Embryonic facial prominence (tissue), 1 donor: Measurements from ENCODE around the gene DAP.
A peak's percentile ranks its signal among the peaks of the same experiment; 100 is the strongest.
"Not testable (repeated sequence)": the region's sequence is repeated elsewhere in the genome, so short reads cannot be mapped to it uniquely, and the experiment has no call there.

Experiments
- DNase-seq: peaks from one replicate; pipeline ENCODE4 v3.0.0-alpha.2; 2016; ENCODE audit errors: extremely low spot score

DAP gene, protein sequence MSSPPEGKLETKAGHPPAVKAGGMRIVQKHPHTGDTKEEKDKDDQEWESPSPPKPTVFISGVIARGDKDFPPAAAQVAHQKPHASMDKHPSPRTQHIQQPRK

DNA sequence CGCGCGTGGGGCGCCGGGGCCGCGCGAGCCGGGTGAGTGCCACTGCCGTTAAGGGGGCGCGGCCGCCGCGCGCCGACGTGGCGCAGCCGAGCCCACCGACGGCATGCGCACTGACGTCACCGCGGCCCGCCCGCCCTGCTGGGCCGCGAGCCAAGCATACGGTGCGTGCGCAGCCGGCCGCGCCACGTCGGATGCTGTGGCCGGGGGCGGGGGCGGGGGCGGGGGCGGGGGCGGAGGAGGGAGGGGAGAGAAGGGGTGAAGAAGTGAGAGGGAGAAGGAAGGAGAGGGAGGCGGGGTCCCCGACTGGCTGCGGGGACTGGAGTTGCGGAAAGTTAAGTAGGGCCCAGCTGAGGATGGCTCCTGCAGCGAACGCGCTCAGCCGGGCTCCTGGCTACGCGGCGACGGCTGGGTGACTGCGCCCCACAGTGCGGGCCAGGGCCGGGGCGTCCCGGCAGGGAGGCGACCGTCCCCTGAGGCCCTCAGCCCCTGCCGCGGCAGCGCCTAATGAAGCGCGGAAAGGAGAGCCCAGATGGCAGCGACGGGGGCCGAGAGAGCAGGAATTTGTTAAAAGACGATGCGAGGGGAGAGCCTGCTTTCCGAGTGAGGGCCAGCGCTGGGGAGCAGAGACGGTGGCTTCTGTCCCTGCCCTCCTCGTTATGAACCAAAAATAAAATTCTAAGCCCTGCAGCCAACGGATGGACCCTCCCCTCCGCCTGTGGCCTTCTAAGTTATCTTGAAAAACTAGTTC, at the start of gene DAP:
Gene DAP, minus strand, starts transcription at position 50 of the 748 bp plus-strand sequence. CDS start 166 bp downstream, outside the sequence.
- peak; percentile 81 for DNase-seq

DNA sequence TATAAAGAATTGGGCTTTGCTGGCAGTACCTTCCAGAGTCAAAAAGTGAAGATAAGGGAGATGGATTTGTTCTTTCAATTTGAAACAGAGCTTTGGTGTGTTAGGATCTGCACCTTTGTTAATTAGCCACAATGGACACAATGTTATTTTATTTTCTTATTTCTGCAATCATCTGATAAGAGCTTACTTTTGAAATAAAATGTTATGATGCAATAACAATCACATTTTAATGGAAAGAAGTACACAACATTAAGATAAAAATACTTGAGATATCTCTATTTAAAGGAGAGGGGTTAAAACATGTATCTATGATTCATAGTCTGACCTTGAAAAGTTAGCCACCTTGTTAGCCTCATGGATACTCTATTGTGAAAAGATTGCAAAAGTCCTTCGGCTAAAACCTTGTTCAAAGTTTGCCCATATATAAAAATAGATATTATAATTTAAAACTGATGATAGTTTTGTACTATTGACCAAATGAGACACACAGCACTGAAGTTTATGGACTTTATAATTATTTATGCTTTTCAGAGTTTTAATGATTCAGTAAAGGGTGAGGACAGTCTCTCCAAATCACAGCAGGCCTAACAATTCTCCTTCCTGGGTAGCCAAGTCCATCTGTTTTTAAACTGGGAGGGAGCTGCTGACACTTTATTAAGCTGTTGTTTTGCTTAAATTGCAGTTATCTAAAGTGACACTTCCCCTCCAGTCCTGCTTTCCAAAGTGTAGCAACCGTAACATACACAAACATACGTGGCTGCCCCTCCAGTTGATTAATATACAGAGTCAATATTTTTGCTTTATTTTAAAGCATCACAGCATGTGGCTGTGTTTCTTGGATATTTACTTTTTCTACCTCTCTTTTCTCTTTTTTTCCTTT, 47.6 kb upstream of the DAP start:
- DNase-seq: no peak

DNA sequence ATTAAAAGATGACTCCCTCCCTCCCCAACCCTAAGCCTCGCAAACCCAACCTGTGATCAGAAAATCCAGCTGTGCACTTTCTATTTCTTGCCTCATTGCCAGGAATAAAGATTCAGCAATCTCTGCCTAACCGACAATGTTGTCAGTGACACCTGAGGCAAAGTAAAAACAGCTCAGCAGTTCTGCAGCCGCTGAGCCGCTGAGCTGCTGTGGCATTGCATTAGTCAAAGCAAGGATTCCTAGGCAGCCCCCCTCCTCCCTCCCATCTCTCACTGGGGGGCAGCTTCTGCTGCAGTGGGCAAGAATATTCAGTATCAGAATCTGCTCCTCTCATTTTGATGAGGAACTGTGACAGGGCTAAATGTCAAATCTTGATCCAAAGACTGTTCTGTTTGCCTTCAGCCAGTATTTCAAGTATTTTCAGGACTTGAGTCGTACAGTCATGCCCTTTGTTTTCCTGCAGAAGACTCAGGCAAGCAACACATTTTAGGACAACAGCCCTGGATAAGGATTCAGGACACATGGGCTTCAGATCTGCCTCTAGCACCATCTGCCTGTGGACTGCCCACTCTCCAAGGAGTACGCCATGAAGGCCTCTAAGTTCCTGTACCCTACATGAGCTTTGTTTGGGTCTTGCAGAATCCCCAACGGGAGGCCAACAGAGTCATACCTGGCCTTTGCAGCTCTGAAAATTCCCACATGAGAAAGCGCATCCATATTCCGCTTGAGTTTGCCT, 41.1 kb upstream of the DAP start:
- no peak for DNase-seq

DNA sequence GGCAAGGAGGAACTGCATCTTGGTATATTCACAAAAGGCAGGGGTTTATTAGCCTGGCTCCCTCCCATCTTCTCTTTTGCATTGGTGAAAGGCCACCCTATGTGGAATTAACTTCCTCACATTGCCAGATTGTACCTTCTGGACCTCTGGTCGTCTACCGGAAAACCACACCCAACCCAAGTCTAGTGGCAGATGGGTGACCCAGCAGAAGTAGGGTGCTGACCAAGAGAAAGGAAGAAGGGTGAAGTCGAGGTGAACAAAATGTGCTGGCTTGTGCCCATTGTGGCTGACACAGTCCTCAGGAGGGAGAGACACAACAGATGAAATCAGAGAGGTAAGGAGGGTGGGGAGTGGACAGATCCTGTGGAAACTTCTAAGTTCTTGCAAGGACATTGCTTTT, 39.8 kb upstream of the DAP start:
- no peak for DNase-seq

DNA sequence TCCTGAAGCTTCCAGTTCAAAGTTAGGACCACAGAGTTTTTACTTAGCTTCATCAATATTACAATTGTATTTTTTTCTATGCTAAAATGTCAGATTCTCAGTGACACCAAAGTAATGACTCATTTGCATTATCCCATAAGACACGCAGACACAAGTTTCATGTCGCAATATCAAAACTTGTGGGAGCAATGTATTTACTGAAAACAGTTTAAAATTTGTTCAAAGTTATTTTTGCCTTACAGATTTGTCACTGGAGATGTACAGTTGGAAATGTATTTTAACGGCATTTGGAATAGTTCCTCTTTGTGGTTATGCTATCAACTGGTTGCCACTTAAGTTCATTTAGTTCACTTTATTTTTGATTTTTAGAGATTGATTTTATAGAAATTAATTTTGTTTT, 36.2 kb upstream of the DAP start:
- no peak for DNase-seq

DNA sequence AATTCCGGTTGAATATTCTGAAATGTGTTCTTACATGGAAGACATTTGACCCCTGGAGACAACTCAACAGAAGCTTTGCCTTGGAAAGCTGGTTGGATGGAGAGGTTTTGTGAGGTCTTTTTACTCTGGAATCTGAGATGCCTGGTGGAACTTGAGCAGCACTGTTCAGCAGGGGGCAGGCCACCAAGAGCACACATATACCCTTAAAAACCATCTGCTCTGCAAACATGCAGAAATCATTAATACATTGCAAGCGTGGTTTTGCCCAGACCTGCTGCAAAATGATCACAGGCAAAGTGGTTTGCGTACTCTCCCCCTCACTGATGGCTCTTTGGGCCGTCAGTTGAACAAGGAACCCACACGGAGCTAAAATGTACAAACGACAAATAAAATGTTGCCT, 32.8 kb upstream of the DAP start:
- DNase-seq: no peak

DNA sequence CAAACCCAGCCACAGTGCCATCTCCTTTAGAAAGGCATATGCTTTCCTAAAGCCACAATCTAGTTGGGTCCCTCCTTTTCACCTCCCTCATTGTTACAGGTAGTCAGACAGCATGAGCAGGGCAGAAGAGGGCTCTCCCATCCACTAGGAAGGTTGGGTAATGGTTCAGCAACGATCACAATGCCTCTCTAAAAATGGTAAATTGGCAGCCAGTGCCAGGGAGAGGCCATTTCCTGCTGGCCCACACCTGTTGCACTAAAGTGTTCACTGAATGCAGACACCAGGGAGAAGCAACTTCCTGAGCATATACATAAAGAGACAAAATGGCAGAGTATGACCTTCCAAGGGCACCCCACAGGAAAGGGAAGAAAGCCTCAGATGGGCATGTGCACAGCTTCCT, 31.3 kb upstream of the DAP start:
- DNase-seq: no peak

DNA sequence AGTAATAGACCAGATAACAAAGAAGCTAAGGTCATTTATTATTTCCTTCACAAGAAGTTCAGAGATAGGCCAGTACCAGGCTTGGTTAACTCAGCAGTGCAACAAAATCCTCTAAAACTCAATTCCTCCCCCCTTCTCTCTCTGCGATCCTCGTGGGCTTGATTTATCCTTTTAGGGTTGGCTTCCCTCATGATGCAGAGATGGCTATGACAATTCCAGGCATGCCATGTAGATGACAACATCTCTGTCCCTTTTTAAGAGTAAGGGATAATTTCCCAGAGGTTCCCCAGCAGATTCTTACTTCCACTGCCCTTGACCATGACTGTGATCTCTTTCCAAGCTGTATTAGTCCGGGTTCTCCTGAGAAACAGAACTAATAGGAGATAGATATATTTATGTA, 28.7 kb upstream of the DAP start:
- no peak for DNase-seq

DNA sequence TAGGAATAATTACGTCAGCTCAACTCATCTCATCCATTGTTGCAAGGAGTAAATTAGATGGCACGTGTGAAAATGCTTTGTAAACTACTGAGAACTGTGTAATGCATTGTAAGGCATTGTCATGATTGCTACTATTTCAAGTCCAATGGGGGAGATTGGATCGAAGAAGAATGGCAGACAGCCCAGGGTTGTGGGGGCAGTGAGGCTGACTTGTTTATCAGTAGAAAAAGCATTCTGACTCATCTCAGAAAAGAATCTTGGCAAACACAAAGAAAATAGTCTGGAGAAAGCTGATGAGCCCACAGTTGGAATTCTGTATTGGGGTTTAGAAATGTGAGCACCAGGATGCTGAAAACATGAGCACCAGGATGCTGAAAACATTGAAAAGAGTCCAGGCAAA, 28.0 kb upstream of the DAP start:
- DNase-seq: no peak

DNA sequence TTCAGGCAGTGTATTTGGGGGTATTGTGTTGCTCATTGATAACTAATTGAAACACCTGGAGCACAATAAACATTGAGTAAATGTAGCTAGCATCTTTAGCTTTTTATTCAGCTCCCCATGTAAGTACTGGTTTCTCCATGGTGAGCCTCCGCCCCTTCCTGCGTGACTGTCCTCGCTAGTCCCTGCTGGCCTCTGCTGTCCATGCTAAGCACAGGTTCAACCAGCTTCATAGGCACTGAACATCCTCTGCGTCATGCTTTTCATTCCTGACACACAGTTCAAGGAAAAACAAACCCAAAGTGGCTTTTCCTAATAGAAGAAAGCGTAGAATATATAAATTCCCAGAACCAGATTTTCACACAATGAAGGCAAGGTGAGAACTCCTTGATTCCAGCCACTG, 27.3 kb upstream of the DAP start:
- no peak for DNase-seq

DNA sequence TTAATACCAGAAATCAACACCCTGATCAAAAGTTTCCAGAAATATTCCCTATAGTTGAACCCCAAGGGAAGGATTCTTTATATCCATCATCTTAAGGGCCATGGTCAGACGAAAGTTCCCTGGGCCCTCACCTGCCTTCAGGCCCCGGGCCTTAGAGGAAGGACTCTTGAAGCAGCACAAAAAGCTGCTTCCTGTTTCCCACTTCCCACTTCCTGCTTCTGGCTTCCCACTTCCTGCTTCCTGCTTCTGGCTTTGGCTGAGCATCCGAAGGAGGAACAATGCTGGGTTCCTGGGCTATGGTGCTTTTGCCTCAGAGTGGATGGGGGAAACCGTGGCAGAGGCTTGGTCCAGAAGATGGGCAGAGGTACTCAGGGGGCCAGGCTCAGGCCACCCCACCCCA, 25.8 kb upstream of the DAP start:
- no peak for DNase-seq

DNA sequence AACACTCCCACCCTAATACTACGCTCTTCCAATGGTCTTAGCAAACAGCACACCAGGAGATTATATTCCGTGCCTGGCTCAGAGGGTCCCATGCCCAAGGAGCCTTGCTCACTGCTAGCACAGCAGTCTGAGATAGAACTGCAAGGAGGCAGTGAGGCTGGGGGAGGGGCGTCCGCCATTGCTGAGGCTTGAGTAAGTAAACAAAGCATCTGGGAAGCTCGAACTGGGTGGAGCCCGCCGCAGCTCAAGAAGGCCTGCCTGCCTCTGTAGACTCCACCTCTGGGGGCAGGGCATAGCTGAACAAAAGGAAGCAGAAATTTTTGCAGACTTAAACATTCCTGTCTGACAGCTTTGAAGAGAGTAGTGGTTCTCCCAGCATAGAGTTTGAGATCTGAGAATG, 19.2 kb upstream of the DAP start:
- DNase-seq: not testable (repeated sequence)

DNA sequence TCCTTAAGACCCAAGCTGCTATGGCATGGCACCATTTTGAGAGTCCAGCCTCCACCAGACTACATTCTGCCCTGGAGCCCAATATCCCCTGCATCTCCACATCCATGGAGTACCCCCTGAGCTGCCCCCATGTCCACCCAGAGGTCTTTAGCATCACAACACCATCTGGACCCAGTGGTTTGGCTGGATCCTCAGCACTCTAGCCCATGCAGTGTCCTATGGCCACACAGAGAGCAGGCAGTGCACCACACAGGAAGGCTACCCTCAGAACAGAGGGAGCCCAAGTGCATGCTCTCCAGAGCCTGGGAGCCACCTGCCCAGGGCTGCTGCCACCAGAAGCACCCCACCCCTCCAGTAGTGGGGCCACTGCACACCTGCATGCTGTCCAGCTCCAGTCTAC, 18.6 kb upstream of the DAP start:
- no peak for DNase-seq

DNA sequence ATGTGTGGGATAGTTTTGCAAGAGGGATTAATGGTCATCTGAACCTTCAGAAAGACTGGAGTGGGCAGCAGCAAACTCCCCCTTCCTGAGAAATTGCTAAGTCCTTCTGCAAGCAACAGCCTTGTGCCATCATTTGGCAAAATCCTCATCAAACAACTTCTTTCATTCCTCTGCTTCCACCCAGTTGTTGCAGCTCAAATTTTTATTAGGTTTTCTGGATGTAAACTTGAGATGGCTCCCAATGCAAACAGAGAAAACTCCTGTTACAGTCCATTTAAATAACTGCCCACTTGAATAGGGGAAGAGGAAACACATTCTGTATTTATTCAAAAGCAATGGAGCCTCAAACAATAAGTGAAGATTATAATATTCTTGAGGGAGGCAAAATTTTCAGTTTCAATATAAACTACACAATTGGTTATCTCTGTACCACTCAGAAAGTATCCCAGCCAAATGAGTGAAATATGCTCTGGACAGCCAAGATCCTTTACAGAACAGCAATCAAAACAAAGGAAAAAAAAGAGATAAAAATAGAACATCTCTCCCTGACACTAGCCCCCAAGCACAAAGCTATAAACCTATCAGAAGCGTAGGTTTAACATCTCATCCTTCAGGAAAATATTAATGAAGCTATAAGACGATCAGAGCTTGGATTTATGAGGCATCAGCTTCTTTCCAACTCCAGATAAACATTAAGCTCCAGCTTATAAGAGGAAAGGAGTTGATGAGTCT, 17.3 kb upstream of the DAP start:
- DNase-seq: no peak

DNA sequence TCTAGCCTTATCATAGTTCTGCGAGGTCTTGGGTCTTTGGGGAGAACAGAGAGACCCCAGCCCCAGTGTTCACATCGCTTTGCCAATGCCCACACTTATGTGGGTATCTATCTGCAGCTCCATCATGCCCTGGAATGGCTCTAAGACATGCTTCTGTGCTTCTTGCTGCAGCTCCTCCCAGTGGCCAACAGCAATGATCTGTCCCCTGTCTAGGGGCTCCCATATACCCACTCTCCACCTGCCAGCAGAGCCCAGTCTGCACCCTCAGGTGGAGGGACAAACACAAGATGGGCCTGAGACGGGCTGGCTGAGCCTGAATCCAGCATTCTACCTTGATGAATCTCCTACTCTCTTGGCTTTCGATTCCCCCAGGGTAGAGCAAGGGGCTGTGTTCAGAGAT, 14.6 kb upstream of the DAP start:
- no peak for DNase-seq

DNA sequence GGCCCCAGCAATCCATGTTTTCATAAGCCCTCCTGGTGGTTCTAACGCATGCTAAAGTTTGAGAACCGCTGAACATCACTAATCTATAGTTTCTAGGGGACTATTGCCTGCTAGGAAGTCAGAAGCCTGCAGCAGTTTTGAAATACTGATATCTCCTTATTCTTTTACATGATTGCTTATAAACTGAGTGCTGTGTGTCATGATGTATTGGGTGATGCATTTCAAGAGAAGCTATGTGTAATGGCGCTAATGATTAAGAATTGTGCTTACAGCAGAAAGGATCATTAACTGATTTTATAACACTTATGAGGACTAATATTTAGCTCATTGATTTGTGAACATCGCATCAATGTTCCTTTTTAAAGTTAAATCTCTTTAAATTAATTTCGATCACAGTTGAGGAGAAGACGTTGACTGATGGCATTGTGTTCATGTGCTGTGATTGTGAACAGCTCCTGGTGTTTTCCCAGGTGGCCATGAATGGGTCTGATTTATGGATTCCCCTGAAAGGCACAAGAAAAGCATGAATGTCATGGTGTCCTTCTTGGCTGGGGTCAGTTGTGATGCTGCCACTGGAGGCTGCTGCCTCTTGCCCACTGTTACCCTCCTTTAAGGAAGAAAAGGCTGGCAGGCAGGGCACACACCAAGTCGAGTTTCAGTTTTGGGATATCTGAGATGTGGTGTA, 12.0 kb upstream of the DAP start:
- no peak for DNase-seq

DNA sequence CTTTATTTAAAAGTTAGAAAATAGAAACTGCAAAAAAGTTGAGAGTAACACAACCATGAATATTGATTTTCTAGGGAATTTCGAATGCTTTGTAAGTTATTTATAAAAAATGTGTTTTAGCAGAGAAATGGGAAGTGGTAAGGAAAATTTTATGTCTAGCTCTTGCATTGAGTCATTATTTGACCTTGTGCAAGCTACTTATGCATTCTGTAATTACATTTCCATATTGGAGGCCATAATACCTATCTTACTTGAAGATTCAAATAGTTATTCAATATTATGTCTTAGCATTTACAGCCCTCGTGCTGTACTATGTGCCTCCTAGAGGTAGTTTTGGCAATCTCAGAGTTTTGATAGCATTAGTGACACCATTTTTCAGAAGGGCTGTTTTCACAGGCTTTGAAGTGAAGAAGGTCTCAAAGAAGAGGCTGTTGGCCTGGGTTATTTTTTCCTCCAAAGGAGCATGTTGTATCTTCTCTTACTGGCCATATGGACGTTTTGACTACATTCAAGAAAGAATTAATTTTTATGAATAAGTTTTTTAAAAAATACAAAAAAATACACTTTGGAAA, 7.4 kb upstream of the DAP start:
- no peak for DNase-seq

DNA sequence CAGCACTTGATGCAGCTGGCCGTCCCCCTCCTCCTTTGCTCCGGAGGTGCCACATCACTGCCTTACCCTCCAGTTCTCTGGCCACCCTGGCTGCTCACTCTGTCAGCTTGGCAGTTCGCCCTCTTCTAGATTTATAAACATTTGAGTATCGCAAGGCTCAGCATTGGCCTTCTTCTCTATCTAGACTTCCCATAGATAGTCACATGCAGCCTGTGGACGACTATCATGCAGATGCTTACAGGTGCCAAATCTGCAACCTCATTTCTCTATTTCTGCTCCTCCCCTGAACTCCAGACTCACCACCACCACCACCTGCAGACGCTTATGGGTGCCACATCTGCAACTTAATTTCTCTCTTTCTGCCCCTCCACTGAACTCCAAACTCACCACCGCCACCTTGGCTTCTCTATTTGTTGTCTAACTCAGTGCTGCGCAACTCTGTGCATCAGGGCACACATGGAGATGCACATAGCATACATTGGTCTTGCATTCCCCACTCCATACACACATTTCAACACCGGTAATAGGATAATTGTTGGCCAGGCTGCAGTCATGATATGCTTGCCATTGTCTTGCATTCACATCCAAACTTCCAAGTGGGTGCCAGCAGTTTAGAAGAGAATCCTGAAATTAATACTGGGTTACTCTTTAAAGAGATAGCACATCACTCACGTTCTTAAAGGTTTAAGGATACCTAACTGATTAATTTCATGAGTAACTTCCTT, 1.9 kb upstream of the DAP start:
- no peak for DNase-seq

DNA sequence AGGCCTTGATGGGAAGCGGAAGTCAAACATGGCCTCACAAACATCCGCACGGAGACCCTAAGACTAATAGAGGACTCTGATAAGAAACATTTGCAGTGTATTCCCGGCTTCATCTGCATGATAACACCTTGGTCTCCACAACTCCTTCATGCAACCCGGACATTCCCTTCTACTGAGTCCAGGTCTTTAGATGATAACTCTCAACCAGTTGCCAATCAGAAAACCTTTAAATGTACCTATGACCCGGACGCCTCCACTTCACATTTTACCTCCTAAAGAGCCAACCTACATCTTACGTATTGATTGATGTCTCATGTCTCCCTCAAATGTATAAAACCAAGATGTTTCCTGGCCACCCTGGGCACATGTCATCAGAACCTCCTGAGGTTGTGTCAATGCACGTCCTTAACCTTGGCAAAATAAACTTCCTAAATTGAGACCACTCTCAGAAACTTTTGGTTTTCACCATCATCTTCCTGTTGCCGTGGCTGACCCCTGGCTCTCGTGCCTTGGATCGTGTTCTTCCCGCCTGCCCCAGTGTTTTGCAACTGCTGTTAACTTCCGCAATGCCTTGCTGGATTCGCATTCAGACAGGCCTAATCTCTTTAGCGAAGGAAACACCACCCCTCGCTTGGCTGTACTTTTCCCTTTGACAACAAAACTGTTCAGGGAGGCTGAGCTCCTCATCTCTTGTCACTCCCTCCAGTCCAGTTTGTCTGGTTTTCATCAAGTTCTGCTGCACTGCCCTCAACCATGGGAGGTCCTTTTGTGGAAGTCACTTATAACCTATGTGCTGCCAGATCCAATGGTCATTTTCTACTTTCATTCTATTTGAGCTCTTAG, 1.1 kb upstream of the DAP start:
- DNase-seq: no peak
